H54 (cell line): ENCODE results near the gene SCUBE1.

Experiments
- DNase-seq: peaks from one replicate; pipeline ENCODE4 v3.0.0; 2011; ENCODE audit warnings: low spot score, mixed read lengths; ENCODE audit not compliant: insufficient read length
- FAIRE-seq: peaks from 3 replicates; lab custom pipeline; 2011; peaks lifted over from hg19 to GRCh38; lab: Jason Lieb, UNC
- POLR2A ChIP-seq: IDR thresholded peaks from 2 replicates; pipeline ENCODE4 v1.6.1; 2011; ENCODE audit warnings: low read depth, mild to moderate bottlenecking, low read length

The SCUBE1 gene

DNA sequence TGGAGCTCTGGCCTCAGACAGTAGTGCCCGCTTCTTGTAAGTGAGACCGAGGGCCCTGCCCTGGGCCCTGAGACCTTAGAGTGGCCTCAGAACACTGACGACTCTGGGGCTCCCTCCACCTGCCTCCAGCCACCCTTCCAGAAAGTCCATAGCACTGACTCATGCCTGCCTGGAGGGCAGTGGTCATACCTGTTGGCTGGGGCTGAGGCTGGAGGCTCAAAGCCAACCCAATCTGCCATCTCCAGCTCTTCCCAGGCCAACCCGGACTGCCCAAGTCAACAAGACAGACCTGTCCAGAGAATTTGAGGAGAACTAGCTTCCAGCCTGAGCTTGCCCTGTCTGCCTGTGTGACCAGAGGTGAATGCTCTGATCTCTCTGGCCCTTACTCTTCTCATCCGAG, 89.3 kb downstream of the SCUBE1 start:
- TF ChIP-seq POLR2A, result no peak
- no peak for DNase-seq
- no peak for FAIRE-seq

DNA sequence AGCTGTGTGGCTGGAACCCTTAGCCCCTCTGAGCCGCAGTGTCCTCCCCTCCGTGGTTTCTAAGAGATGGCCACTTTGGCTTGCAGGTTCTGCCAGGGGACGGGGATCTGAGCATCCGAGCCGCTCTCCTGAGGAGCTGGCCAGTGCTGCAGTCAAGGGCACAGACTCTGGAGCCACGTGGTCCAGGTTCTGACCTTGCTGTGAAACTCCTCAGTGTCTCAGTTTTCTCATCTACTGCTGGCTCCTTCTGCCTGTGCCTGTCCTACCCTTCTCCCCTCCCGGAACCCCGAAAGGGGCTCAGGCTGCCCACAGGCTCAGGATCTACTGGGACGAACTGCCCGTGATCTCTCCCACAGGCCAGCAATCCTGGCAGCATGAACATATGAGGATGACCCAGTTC, 90.9 kb downstream of the SCUBE1 start:
- TF ChIP-seq POLR2A, result no peak
- no peak for FAIRE-seq
- no peak for DNase-seq

DNA sequence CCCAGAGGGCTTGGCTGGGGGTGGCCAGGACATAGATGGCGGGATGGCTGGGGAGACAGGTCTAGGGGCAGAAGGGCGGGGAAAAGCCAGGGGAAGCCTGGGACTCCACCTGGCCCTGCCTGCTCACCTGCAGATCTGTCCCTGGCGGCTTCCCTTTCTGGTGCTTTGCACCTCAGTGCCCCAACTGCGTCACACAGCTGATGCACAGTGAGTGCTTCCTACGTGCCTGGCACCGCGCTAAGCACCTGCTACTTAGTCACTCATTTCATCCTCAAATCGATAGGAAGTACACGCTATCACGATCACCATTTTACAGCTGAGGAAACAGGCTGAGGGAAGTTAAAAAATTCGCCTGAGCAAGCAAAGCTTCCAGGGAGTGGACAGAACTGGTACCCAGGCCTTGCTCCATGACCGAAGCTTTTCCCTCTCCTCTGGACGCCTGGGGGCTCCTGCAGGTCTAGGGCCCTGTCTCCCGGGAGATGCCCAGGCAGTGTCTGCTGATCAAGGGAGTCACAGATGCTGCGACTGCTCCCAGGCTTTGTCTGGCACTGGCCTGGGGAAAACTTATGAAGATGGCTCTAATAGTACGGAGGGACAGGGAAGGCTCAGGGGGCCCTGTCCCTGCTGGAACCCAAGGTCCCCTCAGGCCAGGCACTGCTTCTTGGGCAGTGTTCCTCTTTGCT, 93.2 kb downstream of the SCUBE1 start:
- no peak for FAIRE-seq
- no peak for DNase-seq
- TF ChIP-seq POLR2A, result no peak

DNA sequence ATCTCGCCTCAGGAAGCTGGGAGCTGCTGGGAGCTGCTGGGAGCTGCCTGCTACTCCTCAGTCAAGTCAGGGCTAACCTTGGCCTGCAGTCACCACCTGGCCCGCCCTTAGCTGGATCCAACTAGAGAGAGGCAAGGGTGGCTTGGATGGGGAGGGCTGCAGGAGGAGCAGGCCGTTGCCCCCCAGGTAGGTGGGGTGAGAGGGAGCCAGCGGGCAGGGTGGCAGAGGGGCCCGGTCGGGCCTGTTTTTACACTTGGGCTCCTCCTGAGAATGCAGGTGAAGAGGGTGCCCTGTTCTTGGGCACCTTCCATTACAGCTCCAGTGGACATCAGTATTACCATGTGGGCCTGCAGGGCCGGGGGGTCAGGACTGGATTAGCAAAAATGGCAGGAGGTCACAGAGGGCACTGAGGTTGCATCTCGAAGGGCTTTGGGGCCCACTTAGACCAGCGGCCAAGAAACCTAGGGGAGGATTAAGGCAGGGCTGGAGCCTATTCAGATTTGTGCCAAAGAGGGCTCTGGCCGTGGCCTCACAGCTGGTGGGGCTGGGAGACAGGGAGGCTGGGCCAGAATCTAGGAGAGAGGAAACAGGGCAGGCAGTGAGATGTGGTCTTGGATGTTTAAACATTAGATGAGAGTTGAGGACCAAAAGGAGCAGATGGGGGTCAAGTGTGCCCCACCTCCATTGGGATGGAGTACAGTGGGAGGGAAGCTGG, 95.5 kb downstream of the SCUBE1 start:
- FAIRE-seq (no peak), DNase-seq (no peak)
- no peak for TF ChIP-seq POLR2A

DNA sequence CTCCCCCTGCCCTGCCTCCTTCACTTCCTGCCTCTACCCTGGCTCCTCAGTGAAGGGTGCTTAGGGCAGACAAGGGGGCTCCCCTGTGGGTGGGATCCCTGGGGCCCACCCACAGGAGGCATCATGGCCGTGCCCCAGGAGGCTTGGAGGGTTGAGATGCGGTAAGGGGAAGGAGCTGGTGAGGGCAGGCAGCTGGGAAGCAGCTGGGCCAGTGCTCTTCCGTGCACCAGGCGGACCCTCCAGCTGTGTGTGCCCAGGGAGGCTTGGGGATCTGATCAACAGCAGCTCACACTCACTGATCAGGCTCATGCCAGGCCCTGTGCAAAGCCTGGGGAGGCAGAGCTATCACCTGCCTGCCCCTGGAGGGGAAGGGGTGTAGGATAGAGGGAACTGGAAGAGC, 97.0 kb downstream of the SCUBE1 start:
- FAIRE-seq (no peak), DNase-seq (no peak)
- TF ChIP-seq POLR2A, result no peak

DNA sequence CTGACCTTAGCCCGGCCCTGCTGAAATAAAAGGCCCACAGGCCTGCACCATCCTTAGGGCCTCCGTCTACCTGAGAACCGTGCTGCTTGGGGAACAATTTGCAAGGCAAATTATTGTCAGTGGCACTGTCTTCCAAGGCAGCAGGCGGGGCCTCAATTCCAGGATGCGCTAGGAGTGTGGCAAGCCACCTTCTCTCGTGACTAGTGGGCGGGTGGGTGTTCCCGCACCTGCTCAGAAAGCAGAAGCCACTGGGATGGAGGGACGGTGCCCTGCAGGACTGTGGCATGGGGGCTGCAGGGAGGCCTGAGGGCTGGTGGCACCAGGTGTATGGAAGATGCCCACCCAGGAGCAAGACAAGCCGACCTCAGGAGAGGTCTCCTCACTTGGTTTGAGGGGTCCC, 97.5 kb downstream of the SCUBE1 start:
- FAIRE-seq (no peak), DNase-seq (no peak)
- TF ChIP-seq POLR2A, result no peak

DNA sequence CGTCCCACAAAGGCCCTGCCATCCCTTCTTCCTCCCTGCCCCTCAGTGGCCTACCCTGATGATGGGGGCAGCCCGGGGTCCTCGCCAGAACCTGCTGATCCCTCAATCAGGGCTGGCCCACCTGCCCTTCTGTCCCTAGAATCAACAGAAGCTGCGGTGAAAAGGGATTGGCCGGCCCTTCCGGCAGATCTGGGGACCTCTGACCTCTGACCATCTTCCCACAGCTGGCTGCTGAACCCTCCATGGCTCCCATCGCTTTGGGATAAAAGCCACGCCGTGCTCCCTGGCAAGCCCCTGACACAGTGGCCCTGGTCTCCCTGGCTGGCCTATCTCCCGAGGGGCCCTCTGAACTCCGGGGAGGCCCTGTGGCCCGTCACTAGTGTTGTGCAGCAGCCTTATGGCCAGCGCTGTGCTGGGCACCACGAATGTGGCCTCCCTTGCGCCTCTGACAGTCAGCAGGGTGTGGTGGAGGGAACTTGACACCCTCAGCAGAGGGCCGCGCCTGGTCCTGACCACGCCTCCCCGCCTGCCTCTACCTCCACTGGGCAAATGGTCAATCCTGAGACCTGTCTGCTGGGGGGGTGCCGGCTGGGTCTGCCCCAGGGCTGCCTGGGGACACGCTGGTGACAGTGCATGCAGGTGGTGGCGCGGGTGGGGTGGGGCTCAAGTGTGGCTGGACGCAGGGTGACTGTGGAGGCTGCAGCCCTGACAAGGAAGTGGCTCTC, 98.2 kb downstream of the SCUBE1 start:
- DNase-seq, result no peak
- TF ChIP-seq POLR2A, result no peak
- FAIRE-seq, result no peak

DNA sequence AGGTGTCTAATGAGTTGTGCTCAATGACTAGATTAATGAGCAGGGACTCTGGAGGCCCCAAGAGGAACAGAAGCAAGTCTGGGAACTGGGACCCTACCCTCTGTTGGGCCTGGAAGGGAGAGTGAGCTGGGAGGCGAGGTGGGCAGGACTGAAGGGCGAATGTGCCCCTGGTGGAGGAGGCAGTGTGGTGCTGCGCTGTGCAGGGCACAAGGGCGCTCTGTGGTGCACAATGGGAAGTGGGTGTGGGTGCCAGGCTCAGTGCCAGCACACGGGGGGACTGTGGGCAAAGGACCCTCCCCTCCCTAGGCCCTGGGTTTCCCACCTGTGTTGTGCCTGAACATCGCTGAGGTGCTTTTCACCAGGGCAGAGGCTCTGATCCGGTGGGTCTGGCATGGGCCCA, 98.8 kb downstream of the SCUBE1 start:
- FAIRE-seq, result no peak
- DNase-seq, result no peak
- TF ChIP-seq POLR2A, result no peak

DNA sequence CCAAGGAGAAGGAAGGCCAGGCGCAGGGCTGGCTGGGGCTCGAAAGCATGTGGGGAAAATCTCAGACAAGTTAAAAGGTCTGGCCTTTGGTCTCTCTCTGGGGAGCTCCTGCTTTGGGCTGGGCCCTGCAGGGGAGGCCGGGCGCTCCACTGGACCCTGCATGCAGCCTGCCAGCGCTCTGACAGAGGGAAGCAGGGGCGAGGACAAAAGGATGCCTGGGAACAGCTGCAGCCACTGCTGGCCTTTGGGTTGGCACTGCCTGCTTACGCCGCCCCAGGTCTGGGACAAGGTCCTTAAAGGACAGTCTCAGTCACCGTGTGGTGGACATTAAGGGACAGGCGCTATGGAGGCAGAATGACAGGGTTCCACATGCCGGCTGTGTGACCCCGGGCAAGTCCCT, 99.8 kb downstream of the SCUBE1 start:
- DNase-seq (no peak), FAIRE-seq (no peak)
- TF ChIP-seq POLR2A, result no peak

DNA sequence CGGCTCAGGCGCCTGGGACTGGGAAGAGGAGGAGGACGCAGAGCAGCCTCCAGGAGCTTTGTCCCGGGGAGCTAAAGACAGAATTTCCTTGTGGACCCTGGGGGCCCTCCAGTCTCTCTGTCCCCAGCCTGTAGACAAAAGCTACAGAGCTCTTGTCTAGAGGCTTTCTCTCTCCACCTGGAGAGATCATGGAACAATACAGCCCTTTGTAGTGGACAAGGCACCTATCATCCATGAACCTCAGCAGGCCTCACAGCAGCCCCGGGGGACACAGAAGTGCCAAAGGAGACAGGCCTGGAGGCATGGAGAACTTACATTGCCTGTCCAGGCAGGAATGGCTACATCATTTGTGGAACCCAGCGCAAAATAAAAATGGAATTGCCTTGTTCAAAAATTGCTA, 100.5 kb downstream of the SCUBE1 start:
- TF ChIP-seq POLR2A, result no peak
- DNase-seq, result no peak
- no peak for FAIRE-seq

DNA sequence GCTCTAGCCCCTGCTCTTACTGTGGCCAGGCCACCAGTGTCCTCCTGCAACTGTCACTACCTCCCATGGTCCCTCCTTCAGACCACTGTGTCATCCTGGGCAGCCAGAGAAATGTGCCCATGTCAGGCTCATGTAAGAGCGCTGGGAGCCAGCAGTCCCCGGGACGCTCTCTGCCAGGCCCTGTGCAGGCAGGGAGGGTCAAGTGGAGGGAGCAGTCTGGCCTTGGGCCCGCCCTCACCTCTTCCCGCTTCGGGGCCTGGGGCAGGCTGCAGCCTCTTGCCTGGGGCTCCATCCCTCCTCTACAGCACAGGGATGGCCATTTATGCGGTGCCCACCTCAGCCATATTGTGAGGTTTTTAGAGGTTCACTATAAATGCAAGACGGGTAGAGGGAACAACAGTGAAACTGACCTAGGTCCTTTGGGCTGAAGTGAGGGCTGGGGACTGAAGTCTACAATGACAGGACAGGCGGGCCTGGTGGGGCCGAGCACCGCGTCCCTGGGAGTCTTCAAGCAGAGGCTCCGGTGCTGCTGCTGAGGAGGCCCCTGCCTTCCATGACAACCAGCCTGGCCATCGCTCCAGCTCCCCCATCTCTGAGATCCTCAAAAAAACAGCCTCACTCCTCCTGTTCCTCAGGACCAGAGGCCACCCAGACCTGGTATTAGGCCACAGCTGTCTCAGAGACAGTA, 101.3 kb downstream of the SCUBE1 start:
- DNase-seq, result no peak
- FAIRE-seq, result no peak
- no peak for TF ChIP-seq POLR2A

DNA sequence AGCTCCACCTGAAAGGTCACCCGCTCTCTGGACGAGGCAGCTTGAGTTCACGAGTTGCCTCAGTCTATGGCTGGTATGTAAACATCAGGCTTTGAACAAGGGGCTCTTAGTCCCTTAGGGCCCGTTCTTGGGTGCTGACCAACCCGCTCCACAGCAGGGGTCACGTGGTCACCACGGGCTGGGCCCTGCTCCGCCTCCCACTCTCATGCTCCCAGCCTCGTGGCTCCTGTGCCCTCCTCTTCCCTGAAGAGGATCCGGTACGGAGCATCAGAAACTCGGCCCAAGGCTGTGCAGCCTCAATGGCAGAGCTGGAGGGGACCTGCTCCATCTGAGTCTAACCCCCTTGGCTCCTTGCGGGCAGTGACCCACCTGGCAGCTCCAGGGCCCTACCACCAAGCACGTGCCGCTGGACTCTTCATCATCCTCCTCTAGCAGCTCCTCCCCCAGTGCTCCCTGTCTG, 102.0 kb downstream of the SCUBE1 start:
- FAIRE-seq (no peak), DNase-seq (no peak)
- no peak for TF ChIP-seq POLR2A

DNA sequence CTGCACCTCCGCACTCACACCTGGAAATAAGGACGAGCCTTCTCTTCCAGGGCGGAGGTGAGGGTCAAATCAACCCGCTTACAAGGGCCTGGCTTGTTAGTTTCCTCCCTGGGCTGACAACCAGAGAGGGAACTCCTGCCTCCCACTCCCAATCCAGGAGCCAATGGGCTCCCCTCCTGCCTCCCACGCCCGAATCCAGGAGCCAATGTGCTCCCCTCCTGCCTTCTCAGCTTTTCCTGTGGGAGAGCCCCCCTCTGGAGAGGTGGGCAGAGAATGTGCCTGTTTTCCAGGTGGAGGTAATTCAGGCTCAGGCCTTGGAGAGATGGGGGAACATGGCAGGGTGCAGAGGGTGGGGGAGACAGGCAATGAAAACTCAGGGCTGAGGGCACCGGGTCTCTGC, 102.6 kb downstream of the SCUBE1 start:
- no peak for TF ChIP-seq POLR2A
- DNase-seq (no peak), FAIRE-seq (no peak)

DNA sequence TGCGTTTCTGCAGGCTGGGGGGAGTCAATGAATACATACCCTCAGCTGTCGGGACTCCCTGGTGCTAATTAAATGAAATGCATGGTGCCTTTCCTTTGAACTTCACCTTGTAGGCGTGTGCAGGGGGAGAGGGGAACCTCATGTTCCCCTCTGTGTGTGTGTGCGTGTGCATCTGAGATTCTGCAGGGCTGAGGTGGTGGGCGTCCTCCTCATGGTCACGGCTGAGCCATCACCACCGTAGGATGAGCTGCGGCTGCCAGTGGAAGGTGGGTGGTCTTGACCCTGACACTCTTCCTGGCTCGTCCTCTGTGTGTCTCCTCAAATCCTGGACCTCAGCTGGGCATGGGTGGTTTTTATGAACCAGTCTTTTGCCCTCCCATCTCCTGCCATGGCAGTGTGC, 103.2 kb downstream of the SCUBE1 start:
- FAIRE-seq (no peak), DNase-seq (no peak)
- no peak for TF ChIP-seq POLR2A
